GM23248 (cell line): ENCODE measurements around the gene INO80C.

Source experiments
- EZH2 ChIP-seq: fragments of 200-600 bp; sonication (generic); IDR thresholded peaks from 2 replicates; pipeline ENCODE4 v1.6.1; 2018; ENCODE audit warnings: antibody characterized with exemption, mild to moderate bottlenecking; ENCODE audit not compliant: insufficient read depth, poor library complexity, severe bottlenecking
- EZH2phosphoT487 ChIP-seq: fragments of 200-600 bp; sonication (generic); IDR thresholded peaks from 2 replicates; pipeline ENCODE4 v1.6.1; 2018; ENCODE audit warnings: antibody characterized with exemption, moderate library complexity, mild to moderate bottlenecking, low read depth; ENCODE audit not compliant: insufficient read depth

DNA sequence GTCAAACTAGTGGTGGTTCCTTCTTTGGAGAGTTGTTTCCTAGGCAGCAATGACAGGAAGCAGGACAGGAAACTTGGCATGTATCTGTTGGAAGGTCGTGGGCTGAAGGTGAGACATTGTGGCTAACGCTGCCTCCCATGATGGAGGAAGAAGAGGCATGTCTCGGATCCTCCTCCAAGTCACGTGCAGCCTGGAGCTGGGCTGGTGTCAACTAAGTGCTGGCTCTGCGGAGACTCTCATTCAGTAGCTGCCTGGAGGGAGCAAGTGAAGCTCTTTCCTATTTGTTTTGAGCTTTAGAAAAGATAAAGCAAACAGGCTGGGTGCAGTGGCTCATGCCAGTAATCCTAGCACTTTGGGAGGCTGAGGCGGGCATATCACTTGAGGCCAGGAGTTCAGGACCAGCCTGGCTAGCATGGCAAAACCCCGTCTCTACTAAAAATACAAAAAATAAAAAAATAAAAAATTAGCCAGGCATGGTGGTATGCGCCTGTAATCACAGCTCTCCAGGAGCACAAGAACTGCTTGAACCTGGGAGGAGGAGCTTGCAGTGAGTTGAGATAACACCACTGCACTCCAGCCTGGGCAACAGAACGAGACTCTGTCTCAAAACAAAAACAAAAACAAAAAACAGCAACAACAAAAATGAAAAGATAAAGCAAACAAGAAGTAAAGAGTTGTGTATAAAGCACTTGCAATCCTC lies 28.2 kb upstream of the INO80C start:
- TF ChIP-seq EZH2 = no peak
- no peak for TF ChIP-seq EZH2phosphoT487
